SHP77 treated with DMSO at 0.1 percent for 48 hours (cell line): ENCODE measurements around the gene ILF2.
A peak's percentile ranks its signal among the peaks of the same experiment; 100 is the strongest.
"Not testable (repeated sequence)": the region's sequence is repeated elsewhere in the genome, so short reads cannot be mapped to it uniquely, and the experiment has no call there.

Experiments
- DNase-seq: peaks from one replicate; lab custom pipeline; 2025; lab: John Stamatoyannopoulos, UW

Gene ILF2

GRCh38 chr1:153649137-153649862 is 21.5 kb downstream of the ILF2 start:
- DNase-seq: peak; percentile 64

GRCh38 chr1:153648000-153648643 is 22.7 kb downstream of the ILF2 start:
- no peak for DNase-seq

- no peak for DNase-seq
These were observed 23.5 kb downstream of the ILF2 start for GRCh38 chr1:153647346-153647714.

- no peak for DNase-seq
These were observed 24.0 kb downstream of the ILF2 start for GRCh38 chr1:153646672-153647345.

GRCh38 chr1:153643816-153644215 is 27.0 kb downstream of the ILF2 start:
- DNase-seq: no peak

- DNase-seq: no peak
These were observed 27.7 kb downstream of the ILF2 start for GRCh38 chr1:153643100-153643499.

GRCh38 chr1:153642161-153642560 is 28.6 kb downstream of the ILF2 start:
- DNase-seq: no peak

GRCh38 chr1:153640861-153641260 is 29.9 kb downstream of the ILF2 start:
- DNase-seq: no peak

- not testable (repeated sequence) for DNase-seq
These were observed 30.6 kb downstream of the ILF2 start for GRCh38 chr1:153640213-153640612.

- DNase-seq: no peak
These were observed 31.5 kb downstream of the ILF2 start for GRCh38 chr1:153639280-153639679.

GRCh38 chr1:153638261-153638660 is 32.5 kb downstream of the ILF2 start:
- DNase-seq: no peak

- no peak for DNase-seq
These were observed 34.5 kb downstream of the ILF2 start for GRCh38 chr1:153636312-153636711.

GRCh38 chr1:153635872-153636271 is 34.9 kb downstream of the ILF2 start:
- no peak for DNase-seq

GRCh38 chr1:153633754-153634665 is 36.8 kb downstream of the ILF2 start, which contains the start of gene CHTOP:
Gene CHTOP, plus strand, starts transcription at chr1:153634066. Its CDS starts 2,523 bp downstream, at chr1:153636589.
- peak; percentile 98 for DNase-seq

GRCh38 chr1:153633161-153633753 is 37.5 kb downstream of the ILF2 start:
- DNase-seq: no peak

GRCh38 chr1:153631047-153632022 is 39.5 kb downstream of the ILF2 start:
- no peak for DNase-seq

GRCh38 chr1:153630384-153630783 is 40.4 kb downstream of the ILF2 start:
- DNase-seq: no peak

GRCh38 chr1:153629971-153630370 is 40.8 kb downstream of the ILF2 start:
- no peak for DNase-seq

- DNase-seq: no peak
These were observed 41.5 kb downstream of the ILF2 start for GRCh38 chr1:153629343-153629665.

GRCh38 chr1:153628638-153629342 is 42.0 kb downstream of the ILF2 start:
- DNase-seq: no peak
